Measurements from ENCODE around the gene PDPR. TPM values are rescaled to one million over a fixed set of nuclear protein-coding genes. Genes with fewer than 3 reads are reported as not detected.
"Not testable (repeated sequence)": the region's sequence is repeated elsewhere in the genome, so short reads cannot be mapped to it uniquely, and the experiment has no call there.

Gene PDPR
- polyA plus RNA-seq, 1 of the 3 experiments (the other 2 are of a cell fraction) = 17.1 TPM

- CTCF ChIA-PET; H3K27ac ChIP-seq (ENCODE audit: low read depth in 2 of 2, low read length in 1 of 2): not testable (repeated sequence)
- WGBS (ENCODE audit: low lambda C conversion rate) = no CpG with 5 or more reads among the region's 15 CpGs
Observed at GRCh38 chr16:70173916-70174315, 59.8 kb downstream of the PDPR start.

DNA sequence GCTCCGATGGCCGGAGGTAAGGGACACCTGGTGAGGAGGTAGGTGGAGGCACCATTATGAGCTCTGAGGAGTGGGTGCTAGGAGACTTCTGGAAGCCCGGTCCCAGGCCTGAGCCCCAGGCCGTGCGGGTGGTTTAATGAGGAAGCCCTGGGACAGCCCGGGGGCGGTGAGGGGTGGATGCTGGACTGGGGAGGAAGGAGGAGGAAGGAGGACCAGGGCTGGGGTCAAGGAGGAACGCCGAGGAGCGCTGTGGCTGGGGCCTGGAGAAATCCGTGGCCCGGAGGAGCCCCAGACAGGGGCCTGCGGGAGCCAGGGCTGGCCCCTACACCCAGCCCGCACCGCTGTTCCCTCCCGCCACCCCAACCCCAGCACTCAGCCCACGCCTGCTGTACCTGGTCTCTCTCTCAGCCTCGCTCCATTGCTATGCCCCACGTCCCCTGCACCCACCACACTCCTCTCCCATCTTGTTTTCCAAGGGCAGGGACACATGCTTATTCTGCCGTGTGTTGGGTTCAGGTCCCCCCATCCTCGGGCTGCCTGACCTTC, 60.3 kb downstream of the PDPR start:
- H3K4me2 ChIP-seq; H3F3A ChIP-seq (replicated peaks; ENCODE audit: insufficient read depth); CTCF ChIA-PET; H3K4me1 ChIP-seq (ENCODE audit: control insufficient read depth in 1 of 2, insufficient read depth in 2 of 2, low read depth in 1 of 2, low read length in 1 of 2); H3K9me3 ChIP-seq; H3K27me3 ChIP-seq (ENCODE audit: insufficient read depth); H3K4me3 ChIP-seq (ENCODE audit: low read depth in 2 of 2, low read length in 1 of 2); DNase-seq; H4K20me1 ChIP-seq (ENCODE audit: insufficient read depth); H3K9me2 ChIP-seq; H3K36me3 ChIP-seq (replicated peaks in 1 of 2; ENCODE audit: control insufficient read depth in 1 of 2, insufficient read depth in 2 of 2, low read length in 1 of 2); H3K27ac ChIP-seq (ENCODE audit: low read depth in 2 of 2, low read length in 1 of 2); H2AFZ ChIP-seq (ENCODE audit: low read depth); POLR2A ChIA-PET; H3K9ac ChIP-seq; H3K79me2 ChIP-seq (ENCODE audit: insufficient read depth): not testable (repeated sequence)
- 73% methylated on average over 6 of the region's 21 CpGs for WGBS (ENCODE audit: low lambda C conversion rate)

More at GRCh38 chr16:70173916-70174315, 59.8 kb downstream of the PDPR start:
- H3K4me2 ChIP-seq; H2AFZ ChIP-seq (ENCODE audit: low read depth); H3K9ac ChIP-seq; DNase-seq; H3K4me3 ChIP-seq (ENCODE audit: low read depth in 2 of 2, low read length in 1 of 2); H3K9me3 ChIP-seq; POLR2A ChIA-PET; H3F3A ChIP-seq (replicated peaks; ENCODE audit: insufficient read depth); H3K27me3 ChIP-seq (ENCODE audit: insufficient read depth); H3K9me2 ChIP-seq; H3K36me3 ChIP-seq (replicated peaks in 1 of 2; ENCODE audit: control insufficient read depth in 1 of 2, insufficient read depth in 2 of 2, low read length in 1 of 2); H3K79me2 ChIP-seq (ENCODE audit: insufficient read depth); H4K20me1 ChIP-seq (ENCODE audit: insufficient read depth); H3K4me1 ChIP-seq (ENCODE audit: control insufficient read depth in 1 of 2, insufficient read depth in 2 of 2, low read depth in 1 of 2, low read length in 1 of 2): not testable (repeated sequence)

DNA sequence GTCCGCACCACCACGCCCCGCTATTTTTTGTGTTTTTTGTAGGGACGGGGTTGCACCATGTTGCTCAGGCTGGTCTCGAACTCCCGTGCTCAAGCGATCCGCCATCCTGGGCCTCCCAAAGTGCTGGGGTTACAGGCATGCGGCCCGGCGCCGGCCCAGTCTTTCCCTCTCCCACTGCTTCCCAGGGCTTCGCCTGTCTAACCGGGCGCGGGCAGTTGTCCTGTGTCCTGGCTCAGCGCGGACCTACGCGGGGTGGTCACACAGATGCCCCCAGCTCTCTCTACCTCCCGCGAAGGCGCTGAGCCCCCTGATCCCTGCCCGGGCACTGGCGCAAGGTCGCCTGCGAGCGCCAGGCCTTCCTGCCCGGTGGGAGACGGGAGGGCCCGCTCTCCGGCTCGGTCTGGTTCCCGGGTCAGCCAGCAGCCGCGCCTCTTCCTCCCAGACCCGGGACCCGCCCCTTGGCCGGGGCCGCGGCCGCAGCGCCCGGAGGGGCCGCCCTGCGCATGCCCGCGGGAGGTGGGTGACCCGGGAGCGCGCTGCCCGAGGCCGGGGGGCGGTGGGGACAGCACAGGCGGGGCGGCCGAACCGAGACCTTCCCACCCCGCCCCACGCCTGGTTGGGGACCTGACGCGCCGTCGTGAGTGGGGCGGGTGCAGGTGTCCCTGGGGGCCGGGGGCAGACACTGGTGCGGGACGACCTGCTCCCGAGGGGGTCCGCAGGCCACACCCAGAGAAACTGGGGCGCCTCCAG, 73.9 kb downstream of the PDPR start:
- H3K36me3 ChIP-seq (replicated peaks in 1 of 2; ENCODE audit: control insufficient read depth in 1 of 2, insufficient read depth in 2 of 2, low read length in 1 of 2); H3F3A ChIP-seq (replicated peaks; ENCODE audit: insufficient read depth); H3K9me3 ChIP-seq; H3K4me2 ChIP-seq; DNase-seq; POLR2A ChIA-PET; H4K20me1 ChIP-seq (ENCODE audit: insufficient read depth); CTCF ChIA-PET; H3K79me2 ChIP-seq (ENCODE audit: insufficient read depth); H2AFZ ChIP-seq (ENCODE audit: low read depth); H3K9ac ChIP-seq; H3K4me1 ChIP-seq (ENCODE audit: control insufficient read depth in 1 of 2, insufficient read depth in 2 of 2, low read depth in 1 of 2, low read length in 1 of 2); H3K9me2 ChIP-seq; H3K27me3 ChIP-seq (ENCODE audit: insufficient read depth); H3K27ac ChIP-seq (ENCODE audit: low read depth in 2 of 2, low read length in 1 of 2): not testable (repeated sequence)
- peak overlapping the region in 1 of 2 experiments; percentile 26; a peak in 1 of 4 replicates for H3K4me3 ChIP-seq (ENCODE audit: low read depth in 2 of 2, low read length in 1 of 2)
- WGBS (ENCODE audit: low lambda C conversion rate) = 54% methylated on average over 9 of the region's 71 CpGs

GRCh38 chr16:70188608-70188915, 74.4 kb downstream of the PDPR start:
- POLR2A ChIA-PET = not testable (repeated sequence)

DNA sequence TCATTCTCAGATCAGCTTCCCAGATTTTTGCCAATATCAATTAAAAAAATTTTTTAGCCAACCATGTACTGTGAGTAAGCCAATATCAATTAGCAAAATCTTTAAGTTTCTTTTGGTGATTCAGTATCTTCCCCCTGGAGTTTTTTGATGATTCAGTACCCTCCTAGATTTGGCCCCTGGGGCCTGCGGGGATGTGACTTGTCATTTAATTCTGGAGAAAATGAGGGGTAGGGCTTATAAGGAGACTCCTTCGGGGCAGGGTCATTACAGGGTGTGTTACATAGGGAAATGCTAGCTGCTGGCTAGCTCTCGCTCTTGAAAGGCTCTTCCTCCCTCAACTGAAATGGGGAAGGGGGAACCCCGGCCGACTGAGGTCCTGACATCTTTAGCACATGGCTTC, 76.4 kb downstream of the PDPR start:
- H3K4me1 ChIP-seq (ENCODE audit: control insufficient read depth in 1 of 2, insufficient read depth in 2 of 2, low read depth in 1 of 2, low read length in 1 of 2); H3K4me3 ChIP-seq (ENCODE audit: low read depth in 2 of 2, low read length in 1 of 2); H3K27me3 ChIP-seq (ENCODE audit: insufficient read depth); POLR2A ChIA-PET; H3K4me2 ChIP-seq; H3K9me3 ChIP-seq; H3F3A ChIP-seq (replicated peaks; ENCODE audit: insufficient read depth); H2AFZ ChIP-seq (ENCODE audit: low read depth); DNase-seq; H3K27ac ChIP-seq (ENCODE audit: low read depth in 2 of 2, low read length in 1 of 2); H3K79me2 ChIP-seq (ENCODE audit: insufficient read depth); H3K9me2 ChIP-seq; H3K9ac ChIP-seq; H4K20me1 ChIP-seq (ENCODE audit: insufficient read depth); CTCF ChIA-PET; H3K36me3 ChIP-seq (replicated peaks in 1 of 2; ENCODE audit: control insufficient read depth in 1 of 2, insufficient read depth in 2 of 2, low read length in 1 of 2): not testable (repeated sequence)
- no CpG with 5 or more reads among the region's 5 CpGs for WGBS (ENCODE audit: low lambda C conversion rate)

More at GRCh38 chr16:70188608-70188915, 74.4 kb downstream of the PDPR start:
- H3K9ac ChIP-seq; H3F3A ChIP-seq (replicated peaks; ENCODE audit: insufficient read depth); CTCF ChIA-PET; H2AFZ ChIP-seq (ENCODE audit: low read depth); H3K36me3 ChIP-seq (replicated peaks in 1 of 2; ENCODE audit: control insufficient read depth in 1 of 2, insufficient read depth in 2 of 2, low read length in 1 of 2); H3K9me2 ChIP-seq; H3K27me3 ChIP-seq (ENCODE audit: insufficient read depth); H3K4me1 ChIP-seq (ENCODE audit: control insufficient read depth in 1 of 2, insufficient read depth in 2 of 2, low read depth in 1 of 2, low read length in 1 of 2); H3K9me3 ChIP-seq; H3K4me2 ChIP-seq; DNase-seq; H3K27ac ChIP-seq (ENCODE audit: low read depth in 2 of 2, low read length in 1 of 2); H4K20me1 ChIP-seq (ENCODE audit: insufficient read depth); H3K79me2 ChIP-seq (ENCODE audit: insufficient read depth): not testable (repeated sequence)
- H3K4me3 ChIP-seq (ENCODE audit: low read depth in 2 of 2, low read length in 1 of 2) = peak overlapping the region in 1 of 2 experiments; percentile 26; a peak in 1 of 4 replicates
- WGBS (ENCODE audit: low lambda C conversion rate) = no CpG with 5 or more reads among the region's 22 CpGs

GRCh38 chr16:70196683-70197300, 82.7 kb downstream of the PDPR start:
- H3K27me3 ChIP-seq (ENCODE audit: insufficient read depth); POLR2A ChIA-PET; H3K9ac ChIP-seq; H3K9me2 ChIP-seq; DNase-seq; H3K4me2 ChIP-seq; H3K79me2 ChIP-seq (ENCODE audit: insufficient read depth); H2AFZ ChIP-seq (ENCODE audit: low read depth); H3K4me1 ChIP-seq (ENCODE audit: control insufficient read depth in 1 of 2, insufficient read depth in 2 of 2, low read depth in 1 of 2, low read length in 1 of 2); H3F3A ChIP-seq (replicated peaks; ENCODE audit: insufficient read depth); H3K27ac ChIP-seq (ENCODE audit: low read depth in 2 of 2, low read length in 1 of 2); H3K9me3 ChIP-seq; CTCF ChIA-PET; H4K20me1 ChIP-seq (ENCODE audit: insufficient read depth); H3K36me3 ChIP-seq (replicated peaks in 1 of 2; ENCODE audit: control insufficient read depth in 1 of 2, insufficient read depth in 2 of 2, low read length in 1 of 2); H3K4me3 ChIP-seq (ENCODE audit: low read depth in 2 of 2, low read length in 1 of 2): not testable (repeated sequence)
- no CpG with 5 or more reads among the region's 12 CpGs for WGBS (ENCODE audit: low lambda C conversion rate)
